Activated naive CD8-positive, alpha-beta T cell treated with anti-CD3 and anti-CD28 coated beads for 36 hours (primary cell): ENCODE data around the gene WIZ. TPM values are rescaled to one million over a fixed set of nuclear protein-coding genes. Genes with fewer than 3 reads are reported as not detected.

Experiments used
- DNase-seq: peaks from one replicate; pipeline ENCODE4 v3.0.0; 2021
- H3K27ac Mint-ChIP-seq: one replicate; pipeline ENCODE4 v1.8.0; 2022; ENCODE audit warnings: mild to moderate bottlenecking, moderate library complexity, mixed read lengths
- H3K27me3 Mint-ChIP-seq: one replicate; pipeline ENCODE4 v1.8.0; 2022; ENCODE audit warnings: mild to moderate bottlenecking, mixed read lengths
- H3K36me3 Mint-ChIP-seq: one replicate; pipeline ENCODE4 v1.8.0; 2021; ENCODE audit warnings: mild to moderate bottlenecking, mixed read lengths
- H3K4me1 Mint-ChIP-seq: one replicate; pipeline ENCODE4 v1.8.0; 2021; ENCODE audit warnings: mixed read lengths
- H3K4me3 Mint-ChIP-seq: one replicate; pipeline ENCODE4 v1.8.0; 2022; ENCODE audit warnings: mild to moderate bottlenecking, moderate library complexity, mixed read lengths
- H3K9me3 Mint-ChIP-seq: one replicate; pipeline ENCODE4 v1.8.0; 2022; ENCODE audit warnings: mixed read lengths
- total RNA-seq, 2 experiments: library from RNA; stranded (reverse); gene quantifications; one replicate each; pipeline ENCODE4 v1.2.3, GENCODE V29; 2021

Gene WIZ
- total RNA-seq, 2 experiments from 2014 or later: 22.7 to 24.1 TPM

- no peak overlapping the region for H3K27ac Mint-ChIP-seq
These were observed 7.4 kb downstream of the WIZ start for GRCh38 chr19:15442142-15442920.

DNA sequence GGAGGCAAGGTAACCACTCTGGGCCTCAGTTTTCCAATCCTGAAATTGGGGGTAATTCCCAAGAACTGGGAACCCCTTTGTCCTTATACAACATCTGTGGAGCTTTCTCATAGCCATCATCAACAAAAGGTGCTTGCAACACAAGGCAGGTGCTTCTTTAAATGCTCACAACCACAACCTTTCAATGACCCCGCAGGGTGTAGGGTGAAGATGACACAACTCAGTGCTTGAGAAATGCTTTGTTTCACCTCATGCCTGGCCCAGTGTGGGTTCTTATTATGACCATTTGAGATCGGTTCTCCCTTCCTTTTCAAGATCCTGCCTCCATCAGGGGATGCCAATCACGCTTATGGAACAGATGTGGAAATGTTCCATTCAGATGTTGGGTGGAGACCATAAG is 8.4 kb downstream of the WIZ start:
- Mint-ChIP-seq H3K27me3 (no peaks in the 10 kb centered on the region), H3K4me3 (no peak overlapping the region), H3K4me1 (peaks cover 1% of the 10 kb centered on the region), H3K36me3 (no peaks in the 10 kb centered on the region), H3K27ac (no peak overlapping the region), H3K9me3 (no peaks in the 10 kb centered on the region)
- no peak for DNase-seq

More at GRCh38 chr19:15442142-15442920, 7.4 kb downstream of the WIZ start:
- Mint-ChIP-seq H3K9me3 (no peaks in the 10 kb centered on the region), H3K4me1 (no peaks in the 10 kb centered on the region), H3K4me3 (no peak overlapping the region), H3K36me3 (no peaks in the 10 kb centered on the region), H3K27me3 (no peaks in the 10 kb centered on the region)
- no peak for DNase-seq

DNA sequence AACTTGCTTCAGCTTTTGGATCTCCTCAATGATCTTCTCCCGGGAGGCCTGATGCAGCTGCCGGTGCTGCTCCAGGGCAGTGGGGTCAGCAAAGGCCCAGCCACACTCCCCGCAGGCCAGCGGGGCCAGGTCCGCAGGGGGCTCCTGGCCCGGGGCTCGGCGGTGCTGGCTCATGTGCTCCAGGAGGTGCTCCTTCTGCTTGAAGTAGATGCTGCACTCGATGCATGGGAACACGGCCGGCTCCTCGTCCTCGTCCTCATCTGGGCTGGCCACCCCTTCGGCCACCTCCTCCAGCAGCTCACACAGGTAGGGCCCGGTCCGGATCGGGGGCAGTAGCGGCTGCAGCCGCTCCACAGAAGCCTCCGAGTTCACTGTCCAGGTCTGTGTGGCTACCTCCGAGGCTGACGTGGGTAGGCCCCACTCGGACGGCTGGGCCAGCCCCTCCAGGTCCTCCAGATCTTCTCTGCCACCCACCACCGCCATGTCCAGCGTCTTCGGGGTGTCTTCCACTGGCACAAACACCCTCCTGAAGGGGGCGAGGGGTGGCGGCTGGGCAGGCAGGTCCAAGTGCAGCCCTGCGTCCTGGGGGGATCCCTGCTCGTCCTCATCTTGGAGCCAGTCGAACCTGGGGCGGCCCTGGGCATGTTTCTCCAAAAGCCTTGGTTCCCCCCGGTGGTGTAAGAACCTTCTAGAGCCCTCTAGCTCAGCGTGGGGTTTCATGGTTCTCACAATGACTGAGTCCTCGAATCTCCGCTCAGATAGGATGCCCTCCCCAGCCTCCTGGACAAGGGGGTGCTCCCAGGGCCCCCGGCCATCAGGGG is 9.7 kb downstream of the WIZ start:
- H3K27ac Mint-ChIP-seq: no peak overlapping the region
- H3K36me3 Mint-ChIP-seq: no peaks in the 10 kb centered on the region
- DNase-seq: no peak
- H3K9me3 Mint-ChIP-seq: no peaks in the 10 kb centered on the region
- no peaks in the 10 kb centered on the region for H3K27me3 Mint-ChIP-seq
- H3K4me3 Mint-ChIP-seq: no peak overlapping the region
- H3K4me1 Mint-ChIP-seq: peaks cover 5% of the 10 kb centered on the region

DNA sequence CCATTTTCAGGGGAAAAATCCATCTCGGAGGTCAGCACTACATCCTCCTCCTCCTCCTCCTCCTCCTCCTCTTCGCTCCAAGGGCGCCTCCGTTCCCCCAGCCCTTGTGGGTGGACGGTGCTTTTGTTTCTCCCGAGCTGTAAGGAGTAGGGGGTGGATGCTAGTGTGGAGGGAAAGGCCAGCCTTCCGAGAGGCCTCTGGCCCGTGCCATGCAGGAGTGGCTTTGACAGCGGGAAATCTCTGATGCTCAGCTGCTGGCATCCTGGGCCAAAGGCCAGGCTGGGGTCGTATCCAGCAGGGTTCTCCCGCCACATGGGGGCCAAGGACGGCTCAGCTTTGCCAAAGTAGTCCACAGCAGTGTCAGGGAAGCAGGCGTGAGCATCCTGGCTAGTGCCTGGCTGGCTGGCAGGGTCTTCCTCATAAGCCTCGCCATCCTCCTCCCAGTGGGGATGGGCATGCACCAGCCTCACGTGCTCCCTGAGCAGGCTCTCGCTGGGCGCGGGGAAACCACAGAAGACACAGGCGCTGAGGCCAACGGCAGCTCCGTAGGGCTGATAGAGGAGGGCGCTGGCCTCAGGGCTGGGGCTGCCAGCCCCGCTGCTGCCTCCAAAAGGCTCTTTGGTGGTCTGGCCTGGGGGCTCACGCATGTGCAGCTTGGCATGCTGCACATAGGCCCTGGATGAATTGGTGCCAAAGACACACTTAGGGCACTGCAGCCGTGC is 10.5 kb downstream of the WIZ start:
- no peak overlapping the region for H3K27ac Mint-ChIP-seq
- no peak for DNase-seq
- peaks cover 5% of the 10 kb centered on the region for H3K4me1 Mint-ChIP-seq
- H3K27me3 Mint-ChIP-seq: no peaks in the 10 kb centered on the region
- H3K36me3 Mint-ChIP-seq: no peaks in the 10 kb centered on the region
- H3K9me3 Mint-ChIP-seq: no peaks in the 10 kb centered on the region
- H3K4me3 Mint-ChIP-seq: no peak overlapping the region

GRCh38 chr19:15438577-15438976 is 11.2 kb downstream of the WIZ start:
- Mint-ChIP-seq H3K27me3 (no peaks in the 10 kb centered on the region), H3K36me3 (no peaks in the 10 kb centered on the region), H3K4me1 (peaks cover 5% of the 10 kb centered on the region), H3K27ac (no peak overlapping the region), H3K4me3 (no peak overlapping the region), H3K9me3 (no peaks in the 10 kb centered on the region)
- no peak for DNase-seq

DNA sequence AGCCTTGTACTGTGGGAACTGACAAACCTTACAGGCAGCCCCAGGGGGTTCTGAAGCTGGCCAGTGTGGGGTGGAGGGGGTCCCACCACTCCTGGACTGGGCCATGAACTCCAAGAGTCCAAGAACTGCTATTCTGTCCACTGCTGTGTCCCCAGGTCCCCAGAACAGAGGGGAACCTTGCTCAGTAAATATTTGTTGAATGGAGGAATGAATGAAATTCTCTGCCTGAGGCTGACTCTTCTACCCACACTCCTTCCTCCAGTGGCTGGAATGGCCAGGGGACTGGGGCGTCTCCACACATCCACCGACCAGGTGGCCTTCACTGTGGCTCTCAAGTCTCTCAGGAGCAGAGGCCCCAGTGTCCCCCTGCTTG is 11.6 kb downstream of the WIZ start:
- DNase-seq: no peak
- no peaks in the 10 kb centered on the region for H3K27me3 Mint-ChIP-seq
- no peak overlapping the region for H3K4me3 Mint-ChIP-seq
- H3K27ac Mint-ChIP-seq: no peak overlapping the region
- no peaks in the 10 kb centered on the region for H3K9me3 Mint-ChIP-seq
- peaks cover 9% of the 10 kb centered on the region for H3K4me1 Mint-ChIP-seq
- no peaks in the 10 kb centered on the region for H3K36me3 Mint-ChIP-seq

DNA sequence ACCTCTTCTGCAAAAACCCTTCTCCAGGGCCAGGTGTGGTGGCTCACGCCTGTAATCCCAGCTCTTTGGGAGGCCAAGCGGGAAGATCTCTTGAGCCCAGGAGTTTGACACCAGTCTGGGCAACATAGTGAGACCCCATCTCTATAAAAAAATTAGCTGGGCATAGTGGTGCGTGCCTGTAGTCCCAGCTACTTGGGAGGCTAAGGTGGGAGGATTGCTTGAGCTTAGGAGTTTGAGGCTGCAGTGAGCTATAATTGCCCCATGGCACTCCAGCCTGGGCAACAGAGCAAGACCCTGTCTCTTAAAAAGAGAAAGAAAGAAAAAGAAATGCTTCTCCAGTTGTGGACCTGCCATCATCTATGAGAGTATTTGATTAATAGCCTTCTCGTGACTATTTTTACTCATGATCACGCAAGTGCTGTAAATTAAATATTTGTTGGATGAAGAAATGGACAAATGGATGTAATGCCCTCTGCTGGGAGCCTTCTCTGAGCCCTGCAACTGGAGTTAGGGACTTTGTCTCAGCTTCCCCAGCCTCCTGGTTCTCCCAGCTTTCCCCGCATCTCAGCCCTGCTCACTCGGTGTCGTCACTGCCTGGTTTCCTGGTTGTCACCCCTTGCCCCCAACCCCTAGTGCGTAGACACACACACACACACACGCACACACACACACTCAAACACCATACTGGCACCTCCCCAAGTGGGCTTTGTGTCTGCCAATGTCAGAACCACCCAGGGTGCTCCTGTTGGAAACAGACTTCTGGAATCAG is 12.2 kb downstream of the WIZ start:
- H3K27me3 Mint-ChIP-seq: no peaks in the 10 kb centered on the region
- H3K27ac Mint-ChIP-seq: no peak overlapping the region
- DNase-seq: no peak
- no peaks in the 10 kb centered on the region for H3K9me3 Mint-ChIP-seq
- H3K4me3 Mint-ChIP-seq: no peak overlapping the region
- no peaks in the 10 kb centered on the region for H3K36me3 Mint-ChIP-seq
- H3K4me1 Mint-ChIP-seq: peaks cover 11% of the 10 kb centered on the region

- Mint-ChIP-seq H3K27ac (no peak overlapping the region), H3K4me3 (no peak overlapping the region), H3K36me3 (peaks cover 3% of the 10 kb centered on the region), H3K27me3 (no peaks in the 10 kb centered on the region), H3K9me3 (no peaks in the 10 kb centered on the region), H3K4me1 (peaks cover 12% of the 10 kb centered on the region)
- no peak for DNase-seq
These were observed 13.0 kb downstream of the WIZ start for GRCh38 chr19:15436826-15437110.

GRCh38 chr19:15436012-15436825 is 13.5 kb downstream of the WIZ start:
- Mint-ChIP-seq H3K9me3 (no peaks in the 10 kb centered on the region), H3K4me1 (peaks cover 18% of the 10 kb centered on the region), H3K27me3 (no peaks in the 10 kb centered on the region), H3K27ac (no peak overlapping the region), H3K4me3 (no peak overlapping the region), H3K36me3 (peaks cover 7% of the 10 kb centered on the region)
- DNase-seq: no peak

- no peak for DNase-seq
- peaks cover 8% of the 10 kb centered on the region for H3K36me3 Mint-ChIP-seq
- H3K27me3 Mint-ChIP-seq: no peaks in the 10 kb centered on the region
- H3K9me3 Mint-ChIP-seq: no peaks in the 10 kb centered on the region
- H3K4me3 Mint-ChIP-seq: peak overlapping the region; percentile 89
- peaks cover 28% of the 10 kb centered on the region for H3K4me1 Mint-ChIP-seq
- H3K27ac Mint-ChIP-seq: peak overlapping the region; percentile 88
These were observed 16.2 kb downstream of the WIZ start for GRCh38 chr19:15433519-15434069.

GRCh38 chr19:15432629-15433518 is 16.9 kb downstream of the WIZ start:
- DNase-seq: peak; percentile 98
- peak overlapping the region; percentile 89 for H3K4me3 Mint-ChIP-seq
- H3K36me3 Mint-ChIP-seq: peaks cover 8% of the 10 kb centered on the region
- H3K4me1 Mint-ChIP-seq: peaks cover 28% of the 10 kb centered on the region
- no peaks in the 10 kb centered on the region for H3K27me3 Mint-ChIP-seq
- H3K27ac Mint-ChIP-seq: peak overlapping the region; percentile 88
- H3K9me3 Mint-ChIP-seq: no peaks in the 10 kb centered on the region

GRCh38 chr19:15432018-15432494 is 17.7 kb downstream of the WIZ start:
- peak overlapping the region; percentile 93 for H3K27ac Mint-ChIP-seq
- peak overlapping the region; percentile 99 for H3K4me3 Mint-ChIP-seq
- peaks cover 14% of the 10 kb centered on the region for H3K36me3 Mint-ChIP-seq
- peak; percentile 44 for DNase-seq
- H3K27me3 Mint-ChIP-seq: no peaks in the 10 kb centered on the region
- H3K9me3 Mint-ChIP-seq: no peaks in the 10 kb centered on the region
- H3K4me1 Mint-ChIP-seq: peaks cover 28% of the 10 kb centered on the region

DNA sequence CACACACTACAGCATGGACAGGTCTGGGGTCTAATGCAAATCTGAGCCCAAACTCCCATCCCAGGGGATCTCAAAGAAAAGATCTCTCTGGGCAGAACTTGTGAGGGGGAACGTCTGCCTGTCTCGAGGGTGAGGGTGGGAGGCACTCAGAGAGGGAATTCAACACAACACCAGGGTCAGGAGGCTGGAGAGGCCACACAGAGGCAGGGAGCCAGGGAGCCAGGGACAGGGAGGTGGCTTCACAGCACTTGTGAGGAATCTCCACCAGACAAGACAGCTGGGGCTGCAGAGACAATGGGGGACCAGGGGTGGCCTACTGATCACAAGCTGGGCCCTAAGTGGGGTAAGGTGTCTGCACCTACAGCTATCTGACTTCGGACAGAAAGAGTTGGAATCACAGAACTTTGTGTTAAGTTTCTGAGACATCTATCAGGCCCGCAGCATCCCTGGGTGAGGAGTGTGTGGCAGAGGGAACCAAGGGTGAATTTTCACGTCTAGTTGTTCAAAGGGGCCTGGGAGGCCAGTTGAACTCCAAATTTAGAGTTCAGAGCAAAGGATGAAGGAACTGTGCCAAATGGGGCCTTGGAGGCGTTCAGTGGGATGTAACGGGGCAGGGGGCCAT is 18.2 kb downstream of the WIZ start:
- Mint-ChIP-seq H3K4me3 (peak overlapping the region; percentile 99), H3K27me3 (no peaks in the 10 kb centered on the region), H3K9me3 (no peaks in the 10 kb centered on the region), H3K36me3 (peaks cover 18% of the 10 kb centered on the region), H3K27ac (peak overlapping the region; percentile 93), H3K4me1 (peaks cover 28% of the 10 kb centered on the region)
- DNase-seq: no peak
